Measurements from ENCODE around the gene NUDT3.
"Not testable (repeated sequence)": the region's sequence is repeated elsewhere in the genome, so short reads cannot be mapped to it uniquely, and the experiment has no call there.

Gene NUDT3

DNA sequence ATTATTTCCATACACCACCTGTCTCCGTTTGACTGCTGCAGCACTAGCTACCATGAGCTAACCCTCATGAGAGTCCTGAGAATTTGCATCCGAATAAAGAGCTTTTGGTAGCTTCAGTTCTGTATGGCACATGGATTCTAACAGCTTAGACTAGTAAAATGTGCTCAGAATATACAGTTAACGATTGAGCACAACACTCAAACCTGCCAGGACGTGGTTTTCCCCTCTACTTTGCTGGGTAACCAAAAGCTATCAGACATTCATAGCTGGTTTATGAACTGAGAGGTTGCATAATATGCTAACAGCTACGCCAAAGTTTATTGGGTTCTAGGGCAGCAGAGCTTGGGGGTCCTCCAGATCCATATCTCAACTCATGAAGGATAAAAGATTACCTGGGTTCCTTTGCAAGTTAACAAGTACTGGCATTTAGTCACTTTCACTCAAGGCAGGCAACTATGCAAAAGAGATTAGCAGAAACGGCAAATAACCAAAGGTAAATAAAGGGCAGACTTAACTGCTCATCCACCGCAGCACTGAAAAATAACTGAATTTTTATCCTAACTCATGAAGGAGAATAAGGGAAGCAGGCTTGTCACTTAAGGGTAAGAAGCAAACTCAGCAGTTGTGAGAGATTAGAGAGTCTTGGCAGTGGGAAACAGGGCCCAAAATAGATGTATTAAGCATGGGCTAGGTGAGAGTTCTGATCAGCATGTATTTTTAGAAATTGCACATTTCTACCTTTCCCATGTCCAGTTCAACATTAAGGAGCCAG, 29.4 kb downstream of the NUDT3 start:
- no peak for TF ChIP-seq CTCF (IDR thresholded peaks at IDR 0.05)
- TF ChIP-seq ZFX (IDR thresholded peaks at IDR 0.05; ENCODE audit: borderline replicate concordance) = no peak
- no peak overlapping the region for H3K27ac ChIP-seq

DNA sequence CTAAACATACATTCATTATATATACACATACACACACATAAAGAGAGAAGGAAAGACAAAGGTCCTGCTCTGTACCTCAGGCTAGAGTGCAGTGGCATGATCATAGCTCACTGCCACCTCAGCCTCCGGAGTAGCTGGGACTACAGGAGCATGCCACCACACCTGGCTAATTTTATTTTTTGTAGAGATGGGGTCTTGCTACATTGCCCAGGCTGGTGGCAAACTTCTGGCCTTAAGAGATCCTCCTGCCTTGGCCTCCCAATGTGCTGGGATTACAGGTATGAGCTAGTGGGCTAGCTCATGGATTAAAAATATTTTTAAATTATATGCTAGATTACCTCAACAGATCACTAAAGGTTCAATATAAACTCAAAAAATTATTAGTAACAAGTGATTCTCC, 30.3 kb downstream of the NUDT3 start:
- TF ChIP-seq CTCF (IDR thresholded peaks at IDR 0.05) = no peak
- TF ChIP-seq ZFX (IDR thresholded peaks at IDR 0.05; ENCODE audit: borderline replicate concordance) = no peak
- no peak overlapping the region for H3K27ac ChIP-seq

GRCh38 chr6:34360556-34360955, 31.9 kb downstream of the NUDT3 start:
- TF ChIP-seq ZFX (IDR thresholded peaks at IDR 0.05; ENCODE audit: borderline replicate concordance) = no peak
- H3K27ac ChIP-seq = no peak overlapping the region

GRCh38 chr6:34359418-34360158, 32.9 kb downstream of the NUDT3 start:
- TF ChIP-seq CTCF (IDR thresholded peaks at IDR 0.05) (no peak), ZFX (IDR thresholded peaks at IDR 0.05; ENCODE audit: borderline replicate concordance) (no peak)
- H3K27ac ChIP-seq = no peak overlapping the region

GRCh38 chr6:34358389-34358905, 34.0 kb downstream of the NUDT3 start:
- TF ChIP-seq CTCF (IDR thresholded peaks at IDR 0.05) (no peak), ZFX (IDR thresholded peaks at IDR 0.05; ENCODE audit: borderline replicate concordance) (no peak)
- no peak overlapping the region for H3K27ac ChIP-seq

GRCh38 chr6:34357937-34358336, 34.5 kb downstream of the NUDT3 start:
- H3K27ac ChIP-seq = no peak overlapping the region
- TF ChIP-seq CTCF (IDR thresholded peaks at IDR 0.05) (no peak), ZFX (IDR thresholded peaks at IDR 0.05; ENCODE audit: borderline replicate concordance) (no peak)

DNA sequence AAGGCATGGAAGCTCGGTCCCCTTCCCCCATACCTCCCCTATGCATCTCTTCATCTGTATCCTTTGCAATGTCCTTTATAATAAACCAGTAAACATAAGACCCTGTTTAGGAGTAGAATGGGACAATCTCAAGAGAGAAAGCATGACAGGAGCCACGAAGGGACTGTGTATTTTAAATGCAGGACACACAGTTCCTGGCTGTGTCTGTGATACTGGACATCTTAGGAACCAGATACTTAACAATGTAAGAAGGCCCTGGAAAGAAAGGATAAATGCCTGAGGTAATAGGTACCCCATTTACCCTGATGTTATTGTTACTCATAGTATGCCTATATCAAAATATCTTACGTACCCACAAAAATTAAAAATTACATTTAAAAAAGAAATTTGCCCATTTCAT, 36.6 kb downstream of the NUDT3 start:
- no peak for TF ChIP-seq ZFX (IDR thresholded peaks at IDR 0.05; ENCODE audit: borderline replicate concordance)
- TF ChIP-seq CTCF (IDR thresholded peaks at IDR 0.05) = no peak
- H3K27ac ChIP-seq = no peak overlapping the region

DNA sequence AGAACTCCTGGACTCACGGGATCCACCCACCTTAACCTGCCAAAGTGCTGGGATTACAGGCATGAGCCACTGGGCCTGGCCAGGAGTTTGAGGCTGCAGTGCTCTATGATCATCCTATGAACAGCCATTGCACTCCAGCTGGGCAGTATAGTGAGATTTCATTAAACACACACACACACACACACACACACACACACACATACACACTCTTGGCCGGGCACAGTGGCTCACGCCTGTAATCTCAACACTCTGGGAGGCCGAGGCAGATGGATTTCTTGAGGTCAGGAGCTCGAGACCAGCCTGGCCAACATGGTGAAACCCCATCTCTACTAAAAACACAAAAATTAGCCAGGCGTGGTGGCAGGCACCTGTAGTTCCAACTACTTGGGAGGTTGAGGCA, 38.2 kb downstream of the NUDT3 start:
- not testable (repeated sequence) for H3K27ac ChIP-seq

- H3K27ac ChIP-seq = not testable (repeated sequence)
Measured at GRCh38 chr6:34353530-34353929, 38.9 kb downstream of the NUDT3 start.

Measured in 22Rv1 (cell line).